VCaP (cell line): ENCODE results near the gene NAPA.

ENCODE experiments used
- H3K27ac ChIP-seq: fragments of 450-650 bp; 2 replicates; pipeline ENCODE4 v1.5.1; 2017
- CTCF ChIP-seq: fragments of 450-650 bp; conservative IDR thresholded peaks from 2 replicates; pipeline ENCODE4 v1.5.1; 2017; ENCODE audit warnings: mild to moderate bottlenecking, moderate library complexity

The NAPA gene

DNA sequence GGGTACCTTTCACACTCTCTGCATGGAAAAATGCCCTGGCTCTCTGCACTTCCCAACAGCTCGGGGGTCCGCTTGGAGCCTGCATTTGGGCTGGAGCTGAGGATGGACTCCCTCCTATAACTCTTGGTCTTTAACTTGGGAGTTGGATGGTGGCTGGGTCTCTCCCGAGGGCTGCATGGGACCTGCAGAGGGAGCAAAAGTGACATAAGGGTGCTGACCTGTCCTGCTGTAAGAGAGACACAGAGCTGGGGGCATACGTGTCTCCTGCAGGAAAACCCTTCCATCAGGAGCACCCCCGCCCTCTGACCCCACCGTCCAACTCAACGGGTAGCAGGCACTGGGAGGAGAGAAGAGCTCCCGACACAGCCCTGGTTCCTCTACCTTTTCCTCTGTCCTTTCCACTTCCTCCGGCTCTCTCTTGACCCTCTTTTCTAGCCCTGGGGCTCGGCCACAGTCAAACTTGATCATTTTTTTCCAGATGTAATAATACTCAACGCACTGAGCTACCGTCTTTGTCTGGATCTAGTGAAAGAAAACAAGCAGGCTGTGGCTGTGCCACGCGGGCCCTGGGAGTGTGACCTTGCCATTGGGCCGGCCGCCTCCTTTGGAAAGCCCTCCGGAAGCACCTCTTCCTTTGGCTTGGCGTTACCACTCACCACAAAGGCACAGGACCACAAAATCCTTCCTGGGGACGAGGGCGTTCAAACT, 6.8 kb upstream of the NAPA start:
- H3K27ac ChIP-seq = no peak overlapping the region
- TF ChIP-seq CTCF = no peak

DNA sequence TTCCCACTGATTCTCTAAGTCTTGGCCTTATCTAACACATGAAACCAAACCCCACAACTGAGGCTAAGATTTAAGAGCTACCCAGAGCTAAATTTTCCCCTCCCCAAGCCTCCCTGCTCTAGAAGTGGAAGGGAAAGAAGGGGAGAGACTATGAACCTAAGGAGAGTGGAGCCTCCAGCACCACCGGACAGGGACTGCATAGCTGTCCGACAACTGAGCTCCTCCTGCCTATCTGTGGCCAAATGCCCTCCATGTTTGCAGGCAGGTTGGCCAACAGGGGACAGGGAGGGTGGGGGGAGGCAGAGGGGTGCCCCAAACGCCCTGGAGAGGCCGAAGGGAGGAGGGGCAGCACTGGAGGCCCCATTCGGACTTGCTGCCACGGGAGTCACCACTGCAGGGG, 6.0 kb upstream of the NAPA start:
- no peak for TF ChIP-seq CTCF
- H3K27ac ChIP-seq = no peak overlapping the region

GRCh38 chr19:47520343-47520806, 5.5 kb upstream of the NAPA start:
- no peak overlapping the region for H3K27ac ChIP-seq
- TF ChIP-seq CTCF = no peak

DNA sequence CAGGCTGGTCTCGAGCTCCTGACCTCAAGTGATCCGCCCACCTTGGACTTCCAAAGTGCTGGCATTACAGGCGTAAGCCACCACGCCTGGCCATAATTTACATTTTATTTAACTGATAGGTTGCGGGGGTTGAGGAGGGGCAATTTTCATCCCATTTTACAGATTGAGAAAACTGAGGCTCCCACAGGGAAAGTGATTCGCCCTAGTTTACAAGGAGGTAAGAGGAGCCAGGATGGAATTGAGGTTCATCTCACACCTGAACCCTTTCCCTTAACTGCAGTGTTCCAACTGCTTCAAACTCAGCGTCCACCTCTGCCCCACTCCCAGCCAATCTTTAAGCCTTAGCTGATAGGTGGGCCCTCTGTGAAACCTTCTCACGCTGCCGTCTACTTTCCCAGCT, 4.0 kb upstream of the NAPA start:
- no peak overlapping the region for H3K27ac ChIP-seq
- no peak for TF ChIP-seq CTCF

- no peak overlapping the region for H3K27ac ChIP-seq
- TF ChIP-seq CTCF = no peak
Measured at GRCh38 chr19:47518139-47518538, 3.3 kb upstream of the NAPA start.

DNA sequence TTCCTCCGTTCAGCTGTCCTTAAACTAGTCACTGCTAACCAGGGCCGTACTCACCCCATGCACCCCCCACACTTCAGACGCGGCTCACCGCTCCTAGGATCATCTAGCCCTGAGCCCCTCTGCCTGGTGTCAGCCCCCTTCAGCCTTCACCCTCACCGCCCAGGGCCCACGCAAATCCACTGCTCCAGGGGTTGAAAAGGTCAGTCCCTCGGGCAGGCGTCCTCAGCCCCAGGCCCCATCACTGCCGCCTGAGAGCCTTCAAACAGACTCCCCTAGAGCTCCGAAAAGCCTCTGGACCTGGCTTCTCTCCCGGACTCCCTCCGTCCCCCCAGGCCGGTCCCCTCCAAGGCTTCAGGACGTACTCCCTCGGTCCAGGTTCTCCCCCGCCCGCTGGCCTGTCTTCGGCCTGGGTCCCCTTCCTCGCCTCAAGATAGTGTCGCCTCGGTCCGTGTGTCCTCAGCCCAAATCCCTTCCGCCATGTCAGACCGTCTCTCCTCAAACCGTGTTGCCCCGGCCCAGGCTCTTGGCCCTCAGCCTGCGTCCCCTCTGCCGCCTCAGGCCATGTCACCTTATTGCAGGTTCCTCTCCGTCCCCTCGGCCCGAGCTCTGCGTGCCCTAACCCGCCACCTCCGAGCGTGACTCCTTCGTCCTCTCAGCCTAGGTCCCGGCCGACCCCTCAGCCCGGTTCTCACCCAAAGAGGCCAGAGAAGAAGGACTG, 553 bp downstream of the NAPA start:
- H3K27ac ChIP-seq = peak overlapping the region; percentile 96
- no peak for TF ChIP-seq CTCF

GRCh38 chr19:47512948-47513319, 1.9 kb downstream of the NAPA start:
- no peak for TF ChIP-seq CTCF
- H3K27ac ChIP-seq = peak overlapping the region; percentile 96
